B cell (primary cell): ENCODE measurements around the gene SNCB. TPM values are rescaled to one million over a fixed set of nuclear protein-coding genes. Genes with fewer than 3 reads are reported as not detected.

Experiments
- ATAC-seq: fragments of 200-7000 bp; cut with Tn5 transposase; one replicate; pipeline ENCODE4 v1.10.0; 2021; ENCODE audit warnings: low read depth, mild to moderate bottlenecking, moderate number of reproducible peaks, moderate library complexity
- CTCF ChIA-PET: fragments of 350-600 bp; sonication (Branson Sonifier 250); formaldehyde crosslinking; loops from one replicate; lab custom pipeline; 2021; ENCODE audit warnings: antibody characterized with exemption, inconsistent platforms; lab: Charles Lee
- POLR2A ChIA-PET: fragments of 350-600 bp; sonication (Branson Sonifier 250); formaldehyde crosslinking; loops from one replicate; lab custom pipeline; 2021; ENCODE audit warnings: antibody characterized with exemption; lab: Charles Lee
- DNase-seq: peaks from one replicate; pipeline ENCODE4 v3.0.0; 2013
- H2AFZ ChIP-seq: 2 replicates; pipeline ENCODE4 v1.6.1; 2012; ENCODE audit warnings: mild to moderate bottlenecking, low read depth, low read length; ENCODE audit not compliant: insufficient read depth, poor library complexity, severe bottlenecking
- H3K27ac ChIP-seq, 2 donors: 1 replicate in 1 of 2; 2 replicates in 1 of 2; pipeline ENCODE4 v1.5.1; 2012 to 2013; ENCODE audit warnings: low read length in 2 of 2, mild to moderate bottlenecking in 2 of 2, moderate library complexity in 1 of 2
- H3K27me3 ChIP-seq, 4 experiments: fragments of 200-600 bp in 1 of 4; sonication (generic) in 1 of 4; replicated peaks in 1 of 4; 1 replicate in 2 of 4; 2 replicates in 2 of 4; pipeline versions ENCODE4 v1.6.1 to v1.7.0; 2013 to 2016; ENCODE audit warnings: low read length in 3 of 4, mild to moderate bottlenecking in 2 of 4, mixed read lengths in 1 of 4, moderate library complexity in 1 of 4; ENCODE audit not compliant: insufficient read depth in 4 of 4, control insufficient read depth in 3 of 4; ENCODE audit errors: control extremely low read depth in 1 of 4
- H3K36me3 ChIP-seq, 2 experiments: replicated peaks in 1 of 2; 1 replicate in 1 of 2; 2 replicates in 1 of 2; pipeline versions ENCODE4 v1.6.1 to v1.7.1; 2013; ENCODE audit warnings: low read length in 1 of 2; ENCODE audit not compliant: insufficient read depth in 2 of 2, control insufficient read depth in 1 of 2; ENCODE audit errors: control extremely low read depth in 1 of 2, extremely low read depth in 1 of 2
- H3K4me1 ChIP-seq, 2 donors: fragments of 200-600 bp in 1 of 2; sonication (generic) in 1 of 2; 1 replicate in 1 of 2; 2 replicates in 1 of 2; pipeline versions ENCODE4 v1.5.1 to v1.6.1; 2013 to 2017; ENCODE audit warnings: low read length in 2 of 2; ENCODE audit not compliant: control insufficient read depth in 2 of 2, insufficient read depth in 2 of 2
- H3K4me2 ChIP-seq: replicated peaks from 2 replicates; pipeline ENCODE3; 2012; ENCODE audit warnings: mild to moderate bottlenecking, low read depth, low read length; ENCODE audit not compliant: poor library complexity, severe bottlenecking
- H3K4me3 ChIP-seq, 5 experiments: fragments of 200-600 bp in 1 of 5; sonication (generic) in 1 of 5; 1 replicate in 3 of 5; 2 replicates in 2 of 5; pipeline versions ENCODE4 v1.5.1 to v1.7.0; 2011 to 2016; ENCODE audit warnings: low read length in 4 of 5, mild to moderate bottlenecking in 4 of 5, low read depth in 2 of 5, control low read depth in 1 of 5, moderate library complexity in 1 of 5; ENCODE audit not compliant: insufficient read depth in 1 of 5; ENCODE audit errors: control extremely low read depth in 1 of 5, extremely low read depth in 1 of 5
- H3K79me2 ChIP-seq: fragments of 200-600 bp; sonication (generic); one replicate; pipeline ENCODE4 v1.6.0; 2016; ENCODE audit warnings: low read length; ENCODE audit not compliant: control insufficient read depth, insufficient read depth
- H3K9ac ChIP-seq: fragments of 200-600 bp; sonication (generic); 2 replicates; pipeline ENCODE4 v1.6.1; 2017; ENCODE audit warnings: mild to moderate bottlenecking, low read length, moderate library complexity
- H3K9me3 ChIP-seq, 3 donors: one replicate each; pipeline versions ENCODE4 v1.6.1 to v1.7.1; 2013; ENCODE audit warnings: low read length in 2 of 3; ENCODE audit not compliant: control insufficient read depth in 2 of 3, insufficient read depth in 1 of 3; ENCODE audit errors: control extremely low read depth in 1 of 3
- H4K20me1 ChIP-seq: 2 replicates; pipeline ENCODE4 v1.6.0; 2012; ENCODE audit warnings: mild to moderate bottlenecking, low read length; ENCODE audit not compliant: insufficient read depth, control insufficient read depth, poor library complexity, severe bottlenecking
- H3K27ac Mint-ChIP-seq: one replicate; pipeline ENCODE4 v1.8.0; 2021; ENCODE audit warnings: mixed read lengths
- H3K27me3 Mint-ChIP-seq: one replicate; pipeline ENCODE4 v1.8.0; 2021; ENCODE audit warnings: mixed read lengths
- H3K4me1 Mint-ChIP-seq: one replicate; pipeline ENCODE4 v1.8.0; 2021; ENCODE audit warnings: mixed read lengths
- H3K4me3 Mint-ChIP-seq: one replicate; pipeline ENCODE4 v1.8.0; 2021; ENCODE audit warnings: mixed read lengths
- H3K9me3 Mint-ChIP-seq: one replicate; pipeline ENCODE4 v1.8.0; 2022; ENCODE audit warnings: mixed read lengths; ENCODE audit not compliant: insufficient read depth
- EZH2 ChIP-seq: IDR thresholded peaks from 2 replicates; pipeline ENCODE4 v1.6.1; 2012; ENCODE audit warnings: borderline replicate concordance, low read depth, mild to moderate bottlenecking, moderate library complexity, low read length; ENCODE audit not compliant: insufficient read depth, poor library complexity, severe bottlenecking
- WGBS: methylation state at CpG from one replicate; pipeline ENCODE4 v1.1.5; 2013; ENCODE audit warnings: missing lambda C conversion rate; ENCODE audit not compliant: insufficient coverage; 5-methylcytosine and 5-hydroxymethylcytosine counted together
- intact Hi-C: fragments of 100-400 bp; cut with micrococcal nuclease; formaldehyde crosslinking; loops from one replicate; pipeline ENCODE4 v1.10.0; 2022
- polyA plus RNA-seq: library from polyadenylated mRNA; depleted of rRNA; stranded (reverse); fragments of >200 nt; gene quantifications from 2 replicates; pipeline ENCODE4 v1.2.3, GENCODE V29; 2012
- total RNA-seq, 2 donors: library from RNA; stranded (reverse); fragments of 120-200 nt in 1 of 2; gene quantifications; 1 replicate in 1 of 2; 2 replicates in 1 of 2; pipeline versions ENCODE4 v1.2.3 to v1.2.4, GENCODE V29; 2013 to 2022
- TF ChIP-seq, protein P1 (sequence below): fragments of 200-600 bp; IDR thresholded peaks from one replicate; pipeline ENCODE4 v1.8.0; 2022; ENCODE audit warnings: antibody characterized with exemption, mild to moderate bottlenecking

SNCB gene
- total and polyA plus RNA-seq, 2 donors (not counting 1 experiment from before 2014, with no cell fraction given) = 0.09 TPM; not detected in 1

DNA sequence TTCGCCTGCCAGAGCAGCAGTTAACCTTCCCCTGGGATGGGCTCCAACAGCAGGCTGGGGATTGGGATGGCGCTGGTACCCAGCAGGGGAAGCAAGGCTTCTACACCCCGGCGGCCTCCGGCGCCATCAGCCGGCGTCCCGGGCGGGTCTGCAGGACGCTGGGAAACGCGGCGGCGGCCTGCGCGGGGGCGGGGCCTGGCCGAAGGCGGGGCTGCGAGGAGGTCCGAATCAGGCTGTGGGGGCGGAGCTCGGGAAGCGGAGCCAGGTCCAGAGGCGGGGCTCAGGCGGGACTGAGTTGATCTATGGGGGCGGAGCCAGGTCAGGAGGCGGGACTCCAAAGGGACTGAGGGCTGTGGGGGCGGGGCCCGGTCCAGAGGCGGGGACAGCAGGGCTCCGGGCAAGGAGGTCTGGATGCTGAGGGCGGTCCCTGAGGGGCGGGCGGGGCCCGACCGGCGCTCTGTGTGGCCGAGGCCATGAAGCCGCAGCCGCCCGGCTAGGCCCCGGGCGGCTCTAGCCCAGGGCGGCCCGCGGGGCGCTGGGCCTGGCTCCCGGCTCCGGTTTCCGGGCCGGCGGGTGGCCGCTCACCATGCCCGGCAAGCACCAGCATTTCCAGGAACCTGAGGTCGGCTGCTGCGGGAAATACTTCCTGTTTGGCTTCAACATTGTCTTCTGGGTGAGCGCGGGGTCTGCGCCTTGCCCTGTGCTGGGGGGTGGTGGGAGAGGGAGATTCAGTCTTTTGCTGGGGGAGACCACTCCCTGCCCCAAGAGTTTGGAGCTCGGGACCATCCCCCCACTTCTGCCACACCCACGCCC is 16.9 kb upstream of the SNCB start, which contains the start of gene TSPAN17:
Gene TSPAN17, plus strand, starts transcription at position 455 of the 813 bp plus-strand sequence. Its CDS starts 132 bp downstream, at position 587.
- Histone ChIP-seq H3K27ac (peak within 1 kb of the TSS; percentile 36 to 68), H2AFZ (peak within 1 kb of the TSS; percentile 84), H3K4me1 (peaks cover 21 to 52% of the 10 kb centered on the region in 2 donors), H3K4me2 (peak within 1 kb of the TSS; percentile 92), H3K36me3 (no peaks in the 10 kb centered on the region), H3K9me3 (no peaks in the 10 kb centered on the region), H3K27me3 (no peaks in the 10 kb centered on the region), H3K4me3 (peak within 1 kb of the TSS; percentile 12 to 72 (median 64)), H4K20me1 (no peaks in the 10 kb centered on the region), H3K79me2 (peaks cover 14% of the 10 kb centered on the region), H3K9ac (peak within 1 kb of the TSS; percentile 83)
- intact Hi-C loops = loop anchor here (1.0 to 2.0 kb wide), 9 partner anchors 13 to 258 kb away; partner anchors contain the start of genes CLTB, EIF4E1B, FAF2 and GPRIN1
- CTCF ChIA-PET = interaction anchor here (0.6 to 6.8 kb wide), 10 partner anchors 12 to 231 kb away, joined by 3 to 76 read pairs (median 4); partner anchors contain the start of genes EIF4E1B, RNF44 and SNCB
- Mint-ChIP-seq H3K4me3 (peak within 1 kb of the TSS; percentile 92), H3K27ac (peak within 1 kb of the TSS; percentile 90), H3K27me3 (no peaks in the 10 kb centered on the region), H3K9me3 (no peaks in the 10 kb centered on the region), H3K4me1 (peaks cover 50% of the 10 kb centered on the region)
- TF ChIP-seq, protein P1, sequence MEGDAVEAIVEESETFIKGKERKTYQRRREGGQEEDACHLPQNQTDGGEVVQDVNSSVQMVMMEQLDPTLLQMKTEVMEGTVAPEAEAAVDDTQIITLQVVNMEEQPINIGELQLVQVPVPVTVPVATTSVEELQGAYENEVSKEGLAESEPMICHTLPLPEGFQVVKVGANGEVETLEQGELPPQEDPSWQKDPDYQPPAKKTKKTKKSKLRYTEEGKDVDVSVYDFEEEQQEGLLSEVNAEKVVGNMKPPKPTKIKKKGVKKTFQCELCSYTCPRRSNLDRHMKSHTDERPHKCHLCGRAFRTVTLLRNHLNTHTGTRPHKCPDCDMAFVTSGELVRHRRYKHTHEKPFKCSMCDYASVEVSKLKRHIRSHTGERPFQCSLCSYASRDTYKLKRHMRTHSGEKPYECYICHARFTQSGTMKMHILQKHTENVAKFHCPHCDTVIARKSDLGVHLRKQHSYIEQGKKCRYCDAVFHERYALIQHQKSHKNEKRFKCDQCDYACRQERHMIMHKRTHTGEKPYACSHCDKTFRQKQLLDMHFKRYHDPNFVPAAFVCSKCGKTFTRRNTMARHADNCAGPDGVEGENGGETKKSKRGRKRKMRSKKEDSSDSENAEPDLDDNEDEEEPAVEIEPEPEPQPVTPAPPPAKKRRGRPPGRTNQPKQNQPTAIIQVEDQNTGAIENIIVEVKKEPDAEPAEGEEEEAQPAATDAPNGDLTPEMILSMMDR = no peak
- no peak for TF ChIP-seq EZH2
- DNase-seq (peak; percentile 99), ATAC-seq (peak; percentile 97)
- under 1% methylated on average over 58 of the region's 63 CpGs for WGBS
- POLR2A ChIA-PET = interaction anchor here (0.6 to 2.2 kb wide), 13 partner anchors 11 to 779 kb away, joined by 3 to 12 read pairs (median 4); partner anchors contain the start of genes EIF4E1B, GRK6, LMAN2 and RNF44
